ENCODE results near the gene TLE4. TPM values are rescaled to one million over a fixed set of nuclear protein-coding genes. Genes with fewer than 3 reads are reported as not detected.

Gene TLE4
- total RNA-seq, 1 experiment from 2014 or later, result 0.97 TPM

DNA sequence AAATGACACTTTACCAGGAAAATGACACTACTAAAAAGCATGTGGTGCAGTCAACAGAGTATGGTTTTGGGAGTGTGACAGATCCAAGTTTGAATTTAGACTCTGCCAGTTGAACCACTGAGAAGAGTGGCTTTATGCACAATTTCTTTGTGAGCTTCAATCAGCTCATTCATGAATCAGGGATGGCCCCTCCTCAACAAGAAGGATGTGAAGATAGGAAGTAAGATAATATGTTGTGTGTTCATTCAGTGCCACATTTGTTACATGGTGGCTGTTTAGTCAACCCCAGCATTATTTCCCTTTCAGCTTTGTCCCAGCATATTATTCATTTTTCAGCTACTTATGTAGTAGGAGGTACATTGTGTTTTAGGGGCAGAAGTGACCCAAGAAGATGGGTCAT, 140.1 kb downstream of the TLE4 start:
- CTCF ChIA-PET, result no interaction called here
- intact Hi-C loops (cut with micrococcal nuclease; ENCODE audit: unreplicated experiment), result no loop called here
- peaks cover 7% of the 10 kb centered on the region for H3K9me3 Mint-ChIP-seq (ENCODE audit: low read depth, unreplicated experiment)
- BruUV-seq (replicated peaks), result no TSS peak
- no peaks in the 10 kb centered on the region for H3K36me3 Mint-ChIP-seq (ENCODE audit: insufficient read depth, unreplicated experiment)
- H3K27ac Mint-ChIP-seq (ENCODE audit: unreplicated experiment), result no peak overlapping the region
- no peak for TF ChIP-seq CTCF (IDR thresholded peaks at IDR 0.05; ENCODE audit: unreplicated experiment)
- H3K4me3 Mint-ChIP-seq (ENCODE audit: low read depth, unreplicated experiment), result no peak overlapping the region
- no peaks in the 10 kb centered on the region for H3K27me3 Mint-ChIP-seq (ENCODE audit: unreplicated experiment)
- no peaks in the 10 kb centered on the region for H3K4me1 Mint-ChIP-seq (ENCODE audit: low read depth, unreplicated experiment)
- DNase-seq, result no peak

DNA sequence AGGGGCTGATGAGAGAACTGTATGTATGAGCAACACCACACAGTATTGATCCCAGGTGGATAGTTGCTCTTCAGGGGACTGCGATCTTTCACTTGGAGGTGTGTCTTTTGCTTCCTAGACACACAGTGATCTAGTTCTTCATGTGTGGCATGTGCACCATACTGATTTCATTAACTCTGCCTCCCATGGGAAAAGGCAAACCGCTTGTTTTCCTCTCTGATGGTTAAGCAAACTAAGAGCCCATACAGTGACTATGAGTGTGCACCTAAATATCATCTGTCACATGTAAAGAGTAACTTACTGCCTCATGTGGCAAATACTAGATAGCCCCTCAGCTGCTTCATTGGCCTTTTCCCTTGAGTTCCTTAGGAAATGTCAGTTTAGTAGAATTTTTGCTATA, 147.3 kb downstream of the TLE4 start:
- peaks cover 5% of the 10 kb centered on the region for H3K9me3 Mint-ChIP-seq (ENCODE audit: low read depth, unreplicated experiment)
- no TSS peak for BruUV-seq (replicated peaks)
- TF ChIP-seq CTCF (IDR thresholded peaks at IDR 0.05; ENCODE audit: unreplicated experiment), result no peak
- H3K36me3 Mint-ChIP-seq (ENCODE audit: insufficient read depth, unreplicated experiment), result no peaks in the 10 kb centered on the region
- CTCF ChIA-PET, result no interaction called here
- no peaks in the 10 kb centered on the region for H3K4me1 Mint-ChIP-seq (ENCODE audit: low read depth, unreplicated experiment)
- no peaks in the 10 kb centered on the region for H3K27me3 Mint-ChIP-seq (ENCODE audit: unreplicated experiment)
- no peak overlapping the region for H3K4me3 Mint-ChIP-seq (ENCODE audit: low read depth, unreplicated experiment)
- intact Hi-C loops (cut with micrococcal nuclease; ENCODE audit: unreplicated experiment), result no loop called here
- no peak overlapping the region for H3K27ac Mint-ChIP-seq (ENCODE audit: unreplicated experiment)
- DNase-seq, result no peak

- intact Hi-C loops (cut with micrococcal nuclease; ENCODE audit: unreplicated experiment), result no loop called here
- peaks cover 5% of the 10 kb centered on the region for H3K9me3 Mint-ChIP-seq (ENCODE audit: low read depth, unreplicated experiment)
These were observed 148.2 kb downstream of the TLE4 start for GRCh38 chr9:79719989-79720388.

GRCh38 chr9:79731171-79731890, 159.6 kb downstream of the TLE4 start:
- no peak for TF ChIP-seq CTCF (IDR thresholded peaks at IDR 0.05; ENCODE audit: unreplicated experiment)
- Mint-ChIP-seq H3K27ac (ENCODE audit: unreplicated experiment) (no peak overlapping the region), H3K9me3 (ENCODE audit: low read depth, unreplicated experiment) (peaks cover 13% of the 10 kb centered on the region), H3K27me3 (ENCODE audit: unreplicated experiment) (no peaks in the 10 kb centered on the region), H3K4me3 (ENCODE audit: low read depth, unreplicated experiment) (no peak overlapping the region), H3K4me1 (ENCODE audit: low read depth, unreplicated experiment) (no peaks in the 10 kb centered on the region), H3K36me3 (ENCODE audit: insufficient read depth, unreplicated experiment) (no peaks in the 10 kb centered on the region)
- CTCF ChIA-PET, result no interaction called here
- no TSS peak for BruUV-seq (replicated peaks)
- intact Hi-C loops (cut with micrococcal nuclease; ENCODE audit: unreplicated experiment), result no loop called here
- no peak for DNase-seq

More at GRCh38 chr9:79719989-79720388, 148.2 kb downstream of the TLE4 start:
- no peak for TF ChIP-seq CTCF (IDR thresholded peaks at IDR 0.05; ENCODE audit: unreplicated experiment)
- no peaks in the 10 kb centered on the region for H3K4me1 Mint-ChIP-seq (ENCODE audit: low read depth, unreplicated experiment)
- H3K4me3 Mint-ChIP-seq (ENCODE audit: low read depth, unreplicated experiment), result no peak overlapping the region
- no peak for DNase-seq
- no TSS peak for BruUV-seq (replicated peaks)
- no peaks in the 10 kb centered on the region for H3K27me3 Mint-ChIP-seq (ENCODE audit: unreplicated experiment)
- CTCF ChIA-PET, result no interaction called here
- no peaks in the 10 kb centered on the region for H3K36me3 Mint-ChIP-seq (ENCODE audit: insufficient read depth, unreplicated experiment)
- H3K27ac Mint-ChIP-seq (ENCODE audit: unreplicated experiment), result no peak overlapping the region
